ENCODE results near the gene CASP3. TPM values are rescaled to one million over a fixed set of nuclear protein-coding genes. Genes with fewer than 3 reads are reported as not detected.
"Not testable (repeated sequence)": the region's sequence is repeated elsewhere in the genome, so short reads cannot be mapped to it uniquely, and the experiment has no call there.

The CASP3 gene
- total and polyA plus RNA-seq, 7 donors, result 13.8 to 49.7 (median 20.9) TPM

DNA sequence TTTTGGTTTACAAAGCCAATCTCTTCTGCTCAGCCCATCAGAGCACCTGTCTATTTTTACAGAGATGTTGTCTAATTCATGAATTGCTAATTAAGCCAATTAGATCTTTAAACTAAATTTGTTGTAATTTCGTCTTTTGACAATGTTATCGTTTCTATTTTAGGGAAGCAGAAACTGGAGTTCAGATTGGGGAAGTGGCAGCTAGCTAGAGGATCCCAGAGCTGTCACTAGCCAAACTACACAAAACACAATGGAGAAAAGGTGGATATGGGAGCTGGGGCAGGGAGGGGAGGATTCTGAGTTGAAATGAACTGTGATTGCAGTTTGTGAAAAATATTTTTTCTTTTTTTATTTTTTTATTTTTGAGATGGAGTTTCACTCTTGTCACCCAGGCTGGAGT, 35.8 kb downstream of the CASP3 start:
- Histone ChIP-seq H3K27me3 (ENCODE audit: insufficient read depth in 3 of 3, low read length in 2 of 3) (no peaks in the 10 kb centered on the region), H3K36me3 (ENCODE audit: insufficient read depth in 1 of 2, low read depth in 1 of 2) (no peaks in the 10 kb centered on the region), H3K27ac (no peak overlapping the region), H3K4me1 (no peaks in the 10 kb centered on the region), H3K9me3 (peaks cover 3% of the 10 kb centered on the region), H3K4me3 (no peak overlapping the region)
- ATAC-seq (no peak), DNase-seq (no peak)
- TF ChIP-seq CTCF (IDR thresholded peaks at IDR 0.05), result no peak
- intact Hi-C loops (cut with DNase I), result no loop called here
- WGBS, 3 donors, result 88 to 99% (median 97%) methylated on average over 2 of the region's 2 CpGs

GRCh38 chr4:184612074-184612473, 37.2 kb downstream of the CASP3 start:
- H3K27me3 ChIP-seq (ENCODE audit: insufficient read depth in 3 of 3, low read length in 2 of 3), result no peaks in the 10 kb centered on the region
- no peak for DNase-seq
- no peak overlapping the region for H3K4me3 ChIP-seq
- no peak for TF ChIP-seq CTCF (IDR thresholded peaks at IDR 0.05)
- H3K27ac ChIP-seq, result no peak overlapping the region
- intact Hi-C loops (cut with DNase I), result no loop called here
- H3K36me3 ChIP-seq (ENCODE audit: insufficient read depth in 1 of 2, low read depth in 1 of 2), result no peaks in the 10 kb centered on the region
- WGBS, 3 donors, result 72 to 76% (median 72%) methylated on average over 3 of the region's 3 CpGs
- peaks cover 3% of the 10 kb centered on the region for H3K9me3 ChIP-seq
- no peaks in the 10 kb centered on the region for H3K4me1 ChIP-seq
- no peak for ATAC-seq

DNA sequence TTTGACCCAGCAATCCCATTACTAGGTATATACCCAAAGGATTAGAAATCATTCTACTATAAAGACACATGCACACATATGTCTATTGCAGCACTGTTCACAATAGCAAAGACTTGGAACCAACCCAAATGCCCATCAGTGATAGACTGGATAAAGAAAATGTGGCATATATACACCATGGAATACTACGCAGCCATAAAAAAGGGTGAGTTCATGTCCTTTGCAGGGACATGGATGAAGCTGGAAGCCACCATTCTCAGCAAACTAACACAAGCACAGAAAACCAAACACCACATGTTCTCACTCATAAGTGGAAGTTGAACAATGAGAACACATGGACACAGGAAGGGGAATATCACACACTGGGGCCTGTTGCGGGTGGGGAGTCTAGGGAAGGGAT, 41.8 kb downstream of the CASP3 start:
- H3K27ac ChIP-seq; DNase-seq; H3K4me3 ChIP-seq; H3K27me3 ChIP-seq (ENCODE audit: insufficient read depth in 3 of 3, low read length in 2 of 3); H3K4me1 ChIP-seq; intact Hi-C loops (cut with DNase I); ATAC-seq; H3K36me3 ChIP-seq (ENCODE audit: insufficient read depth in 1 of 2, low read depth in 1 of 2); H3K9me3 ChIP-seq: not testable (repeated sequence)
- WGBS, 3 donors, result 88 to 97% (median 92%) methylated on average over 2 of the region's 2 CpGs

GRCh38 chr4:184602857-184603256, 46.4 kb downstream of the CASP3 start:
- DNase-seq; intact Hi-C loops (cut with DNase I); H3K36me3 ChIP-seq (ENCODE audit: insufficient read depth in 1 of 2, low read depth in 1 of 2); H3K9me3 ChIP-seq; H3K4me3 ChIP-seq; H3K4me1 ChIP-seq; ATAC-seq; H3K27ac ChIP-seq; H3K27me3 ChIP-seq (ENCODE audit: insufficient read depth in 3 of 3, low read length in 2 of 3): not testable (repeated sequence)
- 0% methylated on average over 1 of the region's 1 CpG for WGBS, 3 donors

- H3K4me3 ChIP-seq; H3K9me3 ChIP-seq; H3K27ac ChIP-seq; H3K4me1 ChIP-seq; intact Hi-C loops (cut with DNase I); DNase-seq; ATAC-seq; H3K36me3 ChIP-seq (ENCODE audit: insufficient read depth in 1 of 2, low read depth in 1 of 2); H3K27me3 ChIP-seq (ENCODE audit: insufficient read depth in 3 of 3, low read length in 2 of 3): not testable (repeated sequence)
- WGBS, 3 donors, result 88 to 93% (median 92%) methylated on average over 8 of the region's 8 CpGs
Measured at GRCh38 chr4:184600982-184601381, 48.3 kb downstream of the CASP3 start.

DNA sequence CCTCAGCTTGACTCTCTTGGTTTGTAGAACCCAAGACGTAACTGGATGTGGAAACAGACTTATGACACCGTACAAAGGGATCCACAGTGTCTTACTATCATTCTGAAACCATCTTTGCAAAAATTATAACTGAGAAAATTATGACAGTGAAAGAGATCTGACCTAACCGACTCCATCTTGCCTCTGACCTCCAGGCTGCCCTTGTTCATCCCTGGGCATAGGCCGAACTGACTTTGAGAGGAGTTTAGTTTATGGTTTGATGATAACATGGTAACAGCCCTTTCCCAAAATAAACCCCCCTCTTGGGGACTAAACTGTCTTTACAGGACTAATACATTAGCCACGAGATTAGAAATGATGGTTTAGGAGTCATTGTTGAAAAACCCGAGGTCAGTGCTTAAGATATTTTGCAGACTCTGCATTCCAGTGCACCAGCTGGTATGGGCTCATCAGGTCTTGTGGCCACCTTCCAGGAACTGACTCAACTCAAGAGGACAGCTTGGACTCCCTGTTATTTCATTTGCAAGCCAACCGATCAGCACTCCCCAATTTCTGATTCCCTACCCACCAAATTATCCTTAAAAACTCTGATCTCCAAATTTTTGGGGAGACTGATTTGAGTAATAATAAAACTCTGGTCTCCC, 49.6 kb downstream of the CASP3 start:
- H3K4me1 ChIP-seq, result no peaks in the 10 kb centered on the region
- no peaks in the 10 kb centered on the region for H3K36me3 ChIP-seq (ENCODE audit: insufficient read depth in 1 of 2, low read depth in 1 of 2)
- no peak overlapping the region for H3K27ac ChIP-seq
- TF ChIP-seq CTCF (IDR thresholded peaks at IDR 0.05), result no peak
- intact Hi-C loops (cut with DNase I), result no loop called here
- WGBS, 3 donors, result 56 to 63% (median 62%) methylated on average over 7 of the region's 7 CpGs
- no peak overlapping the region for H3K4me3 ChIP-seq
- no peaks in the 10 kb centered on the region for H3K27me3 ChIP-seq (ENCODE audit: insufficient read depth in 3 of 3, low read length in 2 of 3)
- no peaks in the 10 kb centered on the region for H3K9me3 ChIP-seq
- no peak for DNase-seq
- ATAC-seq, result no peak
